Activated CD8-positive, alpha-beta memory T cell treated with anti-CD3 and anti-CD28 coated beads for 24 hours (primary cell): ENCODE measurements around the gene MYL12B.
"Not testable (repeated sequence)": the region's sequence is repeated elsewhere in the genome, so short reads cannot be mapped to it uniquely, and the experiment has no call there.

Experiments
- DNase-seq: peaks from one replicate; pipeline ENCODE4 v3.0.0-alpha.2; 2020

The MYL12B gene

DNA sequence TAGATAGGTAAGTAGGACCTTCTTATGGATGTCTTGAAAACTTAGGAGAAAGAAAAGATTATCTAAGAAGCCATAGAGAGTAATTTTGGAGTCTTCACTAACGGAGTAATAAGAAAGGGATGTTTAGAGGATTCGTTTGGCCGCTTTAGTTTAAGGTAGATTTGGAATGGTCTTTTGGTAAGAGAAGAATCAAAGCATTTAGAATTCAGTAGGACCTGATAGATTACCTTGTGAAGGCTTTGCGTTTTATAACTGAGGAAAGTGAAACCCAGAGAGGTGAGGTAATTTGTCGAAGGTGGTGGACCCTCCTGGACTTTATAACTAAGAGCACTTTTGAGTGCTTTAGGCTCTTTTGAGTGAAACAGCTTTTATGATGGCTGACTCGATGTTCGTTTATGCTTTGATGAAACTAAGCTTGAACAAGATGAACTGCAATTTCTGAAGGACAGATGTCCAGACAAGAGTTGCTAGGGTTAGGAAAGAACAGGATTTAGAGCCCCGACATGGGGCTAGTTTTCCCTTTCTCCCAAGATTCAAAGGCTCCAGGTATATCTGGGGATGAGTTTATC is 1.3 kb downstream of the MYL12B start:
- DNase-seq, result no peak

DNA sequence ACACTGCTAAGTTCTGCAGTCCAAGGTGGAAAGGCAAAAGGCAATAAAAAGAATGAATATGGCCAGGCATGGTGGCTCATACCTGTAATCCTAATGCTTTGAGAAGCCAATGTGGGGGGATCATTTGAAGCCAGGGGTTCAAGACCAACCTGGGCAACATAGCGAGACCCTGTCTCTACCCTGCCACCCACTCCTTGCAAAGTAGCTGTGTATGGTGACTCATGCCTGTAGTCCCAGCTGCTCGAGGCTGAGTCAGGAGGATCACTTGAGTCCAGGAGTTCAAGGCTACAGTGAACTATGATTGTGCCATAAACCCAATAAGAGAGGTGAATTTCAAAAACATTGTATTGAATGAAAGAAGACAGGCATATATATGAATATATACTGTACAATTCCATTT is 2.4 kb downstream of the MYL12B start:
- DNase-seq, result no peak

- DNase-seq, result no peak
Measured at GRCh38 chr18:3265564-3266033, 3.7 kb downstream of the MYL12B start.

GRCh38 chr18:3266062-3266608 is 4.2 kb downstream of the MYL12B start:
- no peak for DNase-seq

GRCh38 chr18:3268306-3268705 is 6.4 kb downstream of the MYL12B start:
- no peak for DNase-seq

GRCh38 chr18:3269241-3269913 is 7.4 kb downstream of the MYL12B start:
- no peak for DNase-seq

GRCh38 chr18:3269914-3270299 is 8.0 kb downstream of the MYL12B start:
- DNase-seq, result no peak

DNA sequence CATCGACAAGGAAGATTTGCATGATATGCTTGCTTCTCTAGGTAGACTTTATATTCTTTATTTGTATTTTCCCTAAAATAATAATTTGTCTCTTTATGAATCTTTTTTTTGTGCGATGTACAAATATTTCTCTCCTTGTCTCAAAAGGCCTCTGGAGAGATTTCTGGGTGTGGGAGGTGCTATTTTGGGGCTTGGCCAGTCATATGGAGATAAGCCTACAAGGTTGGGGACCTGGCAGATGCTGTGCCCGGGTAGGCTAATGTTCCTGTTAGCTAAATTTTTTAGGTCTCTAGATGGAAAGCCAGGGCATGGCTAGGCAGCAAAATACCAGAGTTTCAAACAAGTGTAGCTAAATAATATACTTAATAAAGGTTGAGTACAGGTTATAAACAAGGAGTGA is 11.1 kb downstream of the MYL12B start:
- DNase-seq, result no peak

- not testable (repeated sequence) for DNase-seq
Measured at GRCh38 chr18:3277643-3278213, 15.8 kb downstream of the MYL12B start.

GRCh38 chr18:3279201-3280185 is 17.6 kb downstream of the MYL12B start:
- DNase-seq, result no peak

DNA sequence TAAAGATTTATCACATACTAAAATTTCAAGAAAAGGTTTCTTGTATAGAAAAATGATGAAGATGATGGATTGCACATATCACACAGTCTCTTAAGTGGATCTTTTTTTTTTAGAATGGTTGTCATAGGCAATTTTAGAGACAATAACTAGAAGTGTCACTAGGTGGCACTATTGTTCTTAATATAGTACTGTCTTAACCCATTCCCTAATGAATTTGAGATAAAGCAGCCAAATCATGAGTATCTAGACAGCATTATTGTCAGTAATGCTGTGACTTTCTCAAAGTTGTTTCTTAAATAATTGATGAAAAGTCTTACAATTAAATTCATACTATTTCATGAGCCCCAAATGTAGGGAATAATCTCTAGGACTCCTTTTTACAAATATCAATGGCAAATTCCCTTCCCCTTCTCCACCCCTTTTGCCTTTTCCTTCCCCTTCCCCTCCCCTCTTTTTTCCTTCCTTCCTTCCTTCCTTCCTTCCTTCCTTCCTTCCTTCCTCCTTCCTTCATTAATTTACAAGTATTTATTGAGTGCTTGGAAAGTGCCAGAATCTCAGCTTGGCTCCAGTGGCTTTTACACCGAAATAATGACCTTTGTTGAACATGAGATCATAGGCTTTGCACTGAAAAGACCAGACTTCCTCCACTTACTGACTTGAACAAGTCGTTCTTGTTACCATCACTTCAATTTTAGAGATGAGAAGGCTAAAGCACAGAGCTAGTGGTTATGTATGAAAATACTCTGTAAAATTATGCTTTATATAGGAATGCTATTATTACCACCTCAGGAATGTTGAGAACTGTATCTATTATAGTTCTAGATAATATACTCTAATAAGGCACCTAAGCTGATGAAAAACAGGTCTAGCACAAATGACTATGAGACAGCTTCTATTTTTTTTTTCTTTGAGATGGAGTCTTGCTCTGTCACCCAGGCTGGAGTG is 19.8 kb downstream of the MYL12B start:
- DNase-seq, result no peak

DNA sequence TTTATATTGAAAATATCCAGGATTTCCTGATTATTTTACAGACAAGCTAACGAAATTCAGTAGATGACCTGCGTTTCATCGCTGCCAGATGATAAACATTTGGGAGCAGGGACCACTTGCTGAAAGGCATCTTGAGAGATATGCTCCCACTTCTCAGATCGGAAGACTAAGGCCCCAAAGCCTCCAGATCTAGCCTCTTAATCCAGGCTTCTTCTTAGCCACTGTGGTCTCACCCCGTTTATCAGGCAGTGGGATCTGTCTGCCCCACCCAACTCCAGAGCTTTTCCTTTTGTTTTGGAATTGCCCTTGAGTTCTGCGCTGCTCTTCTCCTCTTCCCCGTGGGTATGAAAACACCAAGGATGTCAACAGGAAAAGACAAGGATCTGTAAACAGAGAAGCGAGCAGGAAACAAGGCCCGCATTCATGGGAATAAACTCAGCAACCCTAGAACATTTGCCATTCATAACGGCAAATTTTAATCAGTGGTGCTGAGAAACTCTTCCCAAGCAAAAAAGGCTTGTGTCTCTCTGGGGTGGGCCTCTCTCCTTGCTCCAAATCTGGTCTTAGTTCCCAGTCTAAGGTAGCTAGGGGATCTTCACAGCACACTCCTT is 21.4 kb downstream of the MYL12B start:
- no peak for DNase-seq

DNA sequence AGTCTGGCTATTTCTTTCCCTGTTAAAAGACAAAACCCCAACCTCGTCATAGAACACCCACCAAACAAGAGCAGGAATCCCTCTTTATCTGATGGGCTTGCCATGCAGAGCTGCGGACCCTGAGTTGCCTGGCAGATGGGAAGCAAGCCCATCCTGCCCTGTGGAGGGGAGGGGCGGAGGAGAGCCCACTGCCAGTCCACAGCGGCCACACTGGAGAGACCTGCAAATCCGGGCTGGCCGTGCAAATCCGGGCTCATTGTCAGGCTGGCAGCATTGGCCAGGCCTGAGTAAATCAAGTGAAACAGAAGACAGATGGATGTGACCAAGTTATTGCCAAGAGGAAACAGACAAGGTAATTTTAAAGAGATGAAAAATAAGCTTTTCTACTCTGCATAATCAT is 22.0 kb downstream of the MYL12B start:
- DNase-seq, result no peak

DNA sequence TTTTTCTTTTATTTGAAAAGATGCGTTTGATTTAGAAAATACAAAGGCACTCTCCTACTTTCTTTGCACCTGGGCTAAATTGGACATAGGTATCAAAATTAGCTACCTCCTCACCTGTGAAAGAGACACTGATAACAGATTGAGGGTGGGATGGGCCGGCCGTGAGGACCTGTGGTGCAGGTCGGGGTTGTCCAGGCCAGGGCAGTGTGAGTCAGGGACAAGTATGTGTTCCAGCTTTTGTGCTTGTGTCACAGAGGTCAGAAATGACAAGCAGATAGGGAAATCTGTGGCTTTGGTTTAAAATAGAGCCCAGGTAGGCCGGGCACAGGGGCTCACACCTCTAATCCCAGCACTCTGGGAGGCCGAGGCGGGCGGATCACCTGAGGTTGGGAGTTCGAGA is 22.6 kb downstream of the MYL12B start:
- no peak for DNase-seq

GRCh38 chr18:3286159-3286558 is 24.2 kb downstream of the MYL12B start:
- no peak for DNase-seq

DNA sequence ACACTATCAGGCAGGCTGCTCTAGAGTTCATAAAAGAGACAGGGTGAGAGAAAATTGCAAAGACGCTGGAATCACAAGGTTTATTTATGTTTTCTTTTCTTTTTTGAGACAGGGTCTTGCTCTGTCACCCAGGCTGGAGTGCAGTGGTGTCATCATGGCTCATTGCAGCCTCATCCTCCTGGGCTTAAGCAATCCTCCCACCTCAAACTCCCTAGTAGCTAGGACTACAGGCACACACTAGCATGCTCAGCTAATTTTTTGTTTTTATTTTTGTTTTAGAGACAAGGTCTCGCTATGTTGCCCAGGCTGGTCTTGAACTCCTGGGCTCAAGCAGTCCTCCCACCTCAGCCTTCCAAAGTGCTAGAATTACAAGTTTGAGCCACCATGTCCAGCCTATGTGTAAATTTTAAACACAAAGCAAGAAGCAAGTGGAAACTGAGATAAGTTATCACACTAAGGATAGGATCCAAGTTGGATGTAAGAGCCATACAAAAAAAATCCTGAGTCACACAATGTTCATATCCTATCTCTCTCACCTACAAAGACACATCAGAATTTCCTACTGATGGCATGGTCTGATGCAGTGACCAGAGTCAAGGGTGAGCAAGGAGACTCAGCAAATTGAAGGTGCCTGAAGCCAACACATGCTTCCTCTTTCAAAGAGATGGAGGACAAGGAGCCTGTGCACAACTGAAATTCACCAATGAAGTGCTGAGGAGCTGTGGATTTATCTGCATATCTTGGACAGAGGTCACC is 31.4 kb downstream of the MYL12B start:
- no peak for DNase-seq

DNA sequence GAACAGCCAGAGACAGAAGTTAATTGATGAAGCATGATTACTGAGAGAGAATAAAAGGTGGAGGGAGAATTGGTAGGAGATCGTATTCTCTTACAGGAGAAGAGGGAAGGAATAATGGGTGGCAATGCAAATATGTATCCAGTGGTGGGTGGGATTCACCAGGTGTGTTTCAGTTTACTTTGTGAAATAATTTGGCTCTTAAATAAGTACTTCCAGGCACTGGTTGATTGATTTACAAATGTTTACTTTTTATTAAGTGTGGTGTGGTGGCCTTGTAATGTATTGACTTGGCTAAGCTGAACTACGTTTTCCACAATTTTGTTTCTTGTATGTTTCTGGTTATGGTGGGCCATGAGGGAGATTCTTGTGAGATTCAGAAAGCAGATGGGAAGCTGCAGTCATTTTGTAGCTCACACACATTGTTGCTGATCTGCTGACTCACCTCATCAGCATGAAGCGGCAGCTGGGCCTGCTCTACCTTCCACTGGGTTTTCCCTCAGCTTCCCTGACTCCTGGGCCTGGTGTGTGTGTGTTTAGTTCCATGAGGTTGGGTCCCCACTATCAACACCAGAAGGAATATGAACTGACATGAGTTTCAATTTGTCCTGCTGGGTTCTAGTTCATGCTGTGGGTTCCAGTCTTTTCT is 32.6 kb downstream of the MYL12B start:
- DNase-seq, result no peak

DNA sequence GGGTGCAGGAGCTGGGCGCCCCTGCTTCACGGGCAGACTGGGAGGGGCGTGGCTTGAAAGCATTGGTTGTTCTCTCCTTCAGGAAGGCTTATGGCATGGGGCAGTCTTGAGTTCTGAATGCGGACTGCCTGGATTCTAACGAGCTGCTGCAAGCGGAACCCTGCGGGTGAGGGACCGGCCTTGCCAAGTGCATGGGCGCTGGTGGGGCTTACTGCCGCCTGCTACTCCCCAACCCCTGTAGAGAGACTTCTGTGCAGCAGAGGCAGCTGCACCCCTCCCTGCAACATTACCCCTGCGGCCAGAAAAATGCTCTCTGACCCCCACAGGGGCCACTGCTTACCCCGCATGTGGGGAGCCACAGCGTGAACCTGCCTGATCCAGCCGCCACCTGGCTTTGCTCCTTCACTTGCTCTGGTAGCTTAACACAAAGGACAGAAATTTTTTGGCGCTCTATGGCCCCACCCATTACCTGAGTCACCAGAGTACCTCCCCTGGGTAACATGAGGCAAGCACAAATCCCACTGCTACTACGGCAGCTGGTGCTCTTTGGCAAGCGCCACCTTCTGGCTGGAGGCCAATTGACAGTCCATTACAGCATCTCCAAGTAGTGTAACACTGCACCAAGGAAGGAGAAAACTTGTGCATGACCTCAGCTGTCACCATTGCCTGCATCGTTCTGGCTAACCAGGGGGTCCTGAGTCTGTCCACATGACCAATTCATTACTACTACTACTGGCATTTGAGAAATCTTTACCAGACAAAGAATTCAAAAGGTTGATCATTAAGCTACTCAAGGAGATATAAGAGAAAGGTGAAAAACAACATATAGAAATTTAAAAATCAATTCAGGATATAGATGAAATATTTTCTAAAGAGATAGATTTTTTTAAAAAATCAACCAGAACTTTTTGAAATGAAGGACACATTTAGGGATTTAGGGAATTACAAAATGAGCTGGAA is 35.4 kb downstream of the MYL12B start:
- peak; percentile 96 for DNase-seq

DNA sequence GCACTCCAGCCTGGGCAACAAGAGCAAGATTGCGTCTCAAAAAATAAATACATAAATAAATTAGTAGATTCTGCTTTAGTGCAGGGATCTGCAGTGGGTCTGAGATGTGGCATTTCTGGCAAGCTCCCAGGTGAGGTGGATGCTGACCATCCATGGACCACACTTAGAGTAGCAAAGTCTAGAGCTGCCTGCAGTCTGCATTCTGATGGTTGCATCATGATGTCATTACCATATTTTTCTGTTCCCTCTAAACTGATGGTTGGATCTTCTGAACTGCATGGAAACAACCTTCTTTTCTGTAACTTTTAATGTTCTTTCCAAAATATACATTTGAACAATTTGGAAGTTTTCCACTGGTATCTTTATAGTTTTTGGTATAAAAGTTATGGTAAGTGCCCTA is 42.9 kb downstream of the MYL12B start:
- no peak for DNase-seq
